ENCODE results near the gene C11orf97.
"Not testable (repeated sequence)": the region's sequence is repeated elsewhere in the genome, so short reads cannot be mapped to it uniquely, and the experiment has no call there.

C11orf97 gene

DNA sequence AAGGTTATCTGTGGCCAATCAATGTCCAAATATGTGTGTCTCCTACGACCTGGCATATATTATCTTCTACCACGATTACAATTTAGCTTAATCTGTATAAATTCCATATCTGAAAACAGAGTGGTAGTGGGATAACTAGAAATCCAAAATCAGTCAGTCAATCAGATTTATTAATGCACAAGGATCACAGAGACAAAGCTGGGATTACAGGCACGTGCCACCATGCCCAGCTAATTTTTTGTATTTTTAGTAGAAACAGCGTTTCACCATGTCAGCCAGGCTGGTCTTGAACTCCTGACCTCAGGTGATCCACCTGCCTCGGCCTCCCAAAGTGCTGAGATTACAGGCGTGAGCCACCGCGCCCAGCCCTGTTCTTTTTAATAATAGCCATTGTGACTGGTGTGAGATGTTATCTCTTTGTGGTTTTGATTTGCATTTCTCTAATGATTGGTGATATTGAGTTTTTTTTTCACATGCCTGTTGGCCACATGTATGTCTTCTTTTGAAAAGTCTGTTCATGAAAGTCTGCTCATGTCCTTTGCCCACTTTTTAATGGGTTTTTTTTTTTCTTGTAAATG is 43.6 kb downstream of the C11orf97 start:
- not testable (repeated sequence) for DNase-seq (ENCODE audit: extremely low read depth in 1 of 2, low read depth in 1 of 2)

GRCh38 chr11:94557421-94557820 is 45.2 kb downstream of the C11orf97 start:
- no peak for DNase-seq (ENCODE audit: extremely low read depth in 1 of 2, low read depth in 1 of 2)

DNA sequence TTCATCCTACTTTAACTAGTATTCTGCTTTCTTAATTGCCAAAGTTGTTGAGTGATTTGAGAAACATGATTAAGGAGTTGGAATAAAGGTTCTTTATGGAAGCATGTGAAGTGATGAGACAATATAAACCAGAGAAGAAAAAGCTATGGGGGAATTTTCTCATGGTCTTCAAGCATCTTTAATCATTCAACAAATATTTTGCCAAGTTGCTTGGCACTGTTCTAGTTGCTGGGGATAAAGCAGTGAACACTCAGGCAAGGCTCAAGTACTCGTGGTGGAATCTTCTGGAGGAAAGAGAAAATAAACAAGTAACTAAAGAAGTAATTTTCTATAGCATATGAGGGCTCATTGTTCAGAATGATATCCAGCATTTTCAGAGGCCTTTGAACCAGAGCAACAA is 45.7 kb downstream of the C11orf97 start:
- DNase-seq (ENCODE audit: extremely low read depth in 1 of 2, low read depth in 1 of 2): no peak

- no peak for DNase-seq (ENCODE audit: extremely low read depth in 1 of 2, low read depth in 1 of 2)
Observed at GRCh38 chr11:94558468-94558867, 46.2 kb downstream of the C11orf97 start.

- DNase-seq (ENCODE audit: extremely low read depth in 1 of 2, low read depth in 1 of 2): no peak
Observed at GRCh38 chr11:94558932-94559331, 46.7 kb downstream of the C11orf97 start.

DNA sequence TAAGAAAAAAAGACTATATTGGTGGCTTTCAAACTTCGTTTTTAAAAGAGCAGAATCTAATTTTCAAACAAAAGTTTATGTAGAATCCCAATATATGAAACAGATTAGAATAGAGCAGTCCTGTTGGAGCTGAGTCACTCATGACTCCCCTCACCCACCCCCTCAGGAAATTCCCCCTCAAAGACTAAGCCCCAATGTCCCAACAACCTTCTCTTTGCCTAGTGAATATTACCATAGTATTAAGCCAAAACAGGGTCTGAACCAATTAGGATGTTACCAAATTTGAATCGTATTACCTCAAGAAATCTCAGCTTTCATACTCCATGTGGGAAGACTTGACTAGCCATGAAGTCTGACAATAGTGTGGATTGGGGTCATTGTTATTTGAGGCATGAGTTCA is 47.1 kb downstream of the C11orf97 start:
- no peak for DNase-seq (ENCODE audit: extremely low read depth in 1 of 2, low read depth in 1 of 2)

- no peak for DNase-seq (ENCODE audit: extremely low read depth in 1 of 2, low read depth in 1 of 2)
Observed at GRCh38 chr11:94560834-94561233, 48.6 kb downstream of the C11orf97 start.

DNA sequence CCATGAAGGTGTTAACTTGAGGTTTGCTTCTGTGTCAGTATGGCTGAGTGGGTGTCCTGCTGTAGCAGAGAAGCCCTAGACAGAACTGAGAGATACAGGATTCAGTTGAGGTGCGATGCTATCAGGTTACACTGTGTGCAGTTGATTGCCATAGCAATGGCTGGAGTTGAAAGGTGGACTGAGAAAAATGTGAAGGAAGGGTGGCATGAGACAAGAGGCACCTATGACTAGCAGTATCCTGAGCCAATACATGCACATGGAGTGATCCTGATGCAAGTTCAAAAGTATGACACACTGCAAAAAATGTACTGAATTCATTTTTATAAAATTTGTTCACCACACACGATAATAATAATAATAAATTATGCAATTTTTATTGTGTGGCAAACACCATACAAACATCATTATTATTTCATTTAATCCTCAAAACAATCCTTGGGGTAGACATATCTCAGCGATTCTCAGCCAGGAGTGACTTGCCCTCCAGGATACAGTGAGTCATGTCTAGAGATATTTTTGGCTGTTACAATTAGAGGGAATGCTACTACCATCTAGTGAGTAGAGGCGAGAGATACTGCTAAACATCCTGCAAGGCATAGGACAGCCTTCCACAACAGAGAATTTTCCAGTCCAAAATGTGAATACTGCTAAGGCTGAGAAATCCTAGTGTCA is 51.1 kb downstream of the C11orf97 start:
- no peak for DNase-seq (ENCODE audit: extremely low read depth in 1 of 2, low read depth in 1 of 2)

GRCh38 chr11:94563848-94564467 is 51.7 kb downstream of the C11orf97 start:
- DNase-seq (ENCODE audit: extremely low read depth in 1 of 2, low read depth in 1 of 2): no peak

DNA sequence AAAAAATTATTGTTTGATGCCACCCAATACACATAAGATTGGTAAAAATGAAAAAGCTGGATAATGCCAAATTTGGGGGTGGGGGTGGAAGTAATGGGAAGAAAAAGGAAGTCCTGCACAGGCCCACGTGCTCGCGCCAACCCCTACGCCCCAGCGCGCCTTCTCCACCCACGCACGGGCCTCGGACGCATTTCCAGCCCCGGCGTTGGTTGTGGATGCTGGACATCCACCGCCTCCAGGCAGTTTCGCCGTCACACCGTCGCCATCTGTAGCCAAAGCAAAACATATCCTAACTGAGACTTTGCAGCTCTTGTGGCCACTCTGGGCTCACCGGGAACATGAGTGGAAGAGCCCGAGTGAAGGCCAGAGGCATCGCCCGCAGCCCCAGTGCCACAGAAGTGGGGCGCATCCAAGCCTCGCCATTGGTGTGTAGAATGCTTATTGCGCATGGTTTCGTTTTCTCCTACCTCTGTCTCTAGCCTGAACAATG is 55.0 kb downstream of the C11orf97 start, which contains the start of gene PIWIL4:
PIWIL4 (plus strand) TSS at position 188 of the 490 bp plus-strand sequence; CDS start at position 339, 151 bp downstream.
- no peak for DNase-seq (ENCODE audit: extremely low read depth in 1 of 2, low read depth in 1 of 2)

DNA sequence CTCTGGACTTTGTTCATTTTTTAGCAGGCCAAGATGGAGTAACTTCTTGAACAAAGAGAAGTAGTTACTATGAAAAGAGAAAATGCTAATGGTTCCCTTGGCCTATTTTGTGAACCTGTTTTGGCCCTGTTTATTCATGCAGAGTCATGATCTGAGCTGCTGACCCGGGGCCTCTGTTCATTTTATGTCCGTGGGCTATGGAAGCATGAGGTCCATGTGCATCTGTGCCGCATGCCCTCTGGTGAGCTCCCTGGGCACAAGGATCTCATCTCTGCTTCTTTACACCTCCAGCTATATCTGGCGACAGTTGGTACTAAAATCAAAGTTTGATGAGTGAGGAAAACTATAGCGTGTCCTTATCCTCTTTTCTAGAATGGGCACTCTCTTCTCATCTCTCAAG is 55.9 kb downstream of the C11orf97 start:
- DNase-seq (ENCODE audit: extremely low read depth in 1 of 2, low read depth in 1 of 2): no peak

DNA sequence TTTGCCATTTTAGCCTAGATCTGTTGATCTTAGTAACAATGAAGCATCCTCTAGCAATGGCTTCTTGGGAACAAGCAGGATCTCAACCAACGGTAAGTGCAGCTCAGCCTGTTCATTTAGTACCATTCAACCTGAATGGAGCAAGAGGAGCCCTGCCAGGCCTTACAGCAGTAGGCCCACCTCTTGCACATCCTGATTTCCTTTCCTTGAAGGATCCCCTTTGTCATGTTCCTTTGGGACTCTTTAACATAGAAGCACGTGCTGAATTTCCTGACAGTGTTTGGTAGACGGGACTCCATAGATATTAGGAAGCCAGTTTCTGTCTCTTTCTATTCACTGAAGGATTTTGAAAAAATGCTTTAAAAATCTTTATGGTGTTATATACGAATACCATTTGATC is 56.5 kb downstream of the C11orf97 start:
- no peak for DNase-seq (ENCODE audit: extremely low read depth in 1 of 2, low read depth in 1 of 2)

DNA sequence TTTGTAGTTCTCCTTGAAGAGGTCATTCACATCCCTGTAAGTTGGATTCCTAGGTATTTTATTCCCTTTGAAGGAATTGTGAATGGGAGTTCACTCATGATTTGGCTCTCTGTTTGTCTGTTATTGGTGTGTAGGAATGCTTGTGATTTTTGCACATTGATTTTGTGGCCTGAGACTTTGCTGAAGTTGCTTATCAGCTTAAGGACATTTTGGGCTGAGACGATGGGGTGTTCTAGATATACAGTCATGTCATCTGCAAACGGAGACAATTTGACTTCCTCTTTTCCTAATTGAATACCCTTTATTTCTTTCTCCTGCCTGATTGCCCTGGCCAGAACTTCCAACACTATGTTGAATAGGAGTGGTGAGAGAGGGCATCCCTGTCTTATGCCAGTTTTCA is 60.7 kb downstream of the C11orf97 start:
- DNase-seq (ENCODE audit: extremely low read depth in 1 of 2, low read depth in 1 of 2): not testable (repeated sequence)

GRCh38 chr11:94574193-94574961 is 62.1 kb downstream of the C11orf97 start:
- DNase-seq (ENCODE audit: extremely low read depth in 1 of 2, low read depth in 1 of 2): no peak

DNA sequence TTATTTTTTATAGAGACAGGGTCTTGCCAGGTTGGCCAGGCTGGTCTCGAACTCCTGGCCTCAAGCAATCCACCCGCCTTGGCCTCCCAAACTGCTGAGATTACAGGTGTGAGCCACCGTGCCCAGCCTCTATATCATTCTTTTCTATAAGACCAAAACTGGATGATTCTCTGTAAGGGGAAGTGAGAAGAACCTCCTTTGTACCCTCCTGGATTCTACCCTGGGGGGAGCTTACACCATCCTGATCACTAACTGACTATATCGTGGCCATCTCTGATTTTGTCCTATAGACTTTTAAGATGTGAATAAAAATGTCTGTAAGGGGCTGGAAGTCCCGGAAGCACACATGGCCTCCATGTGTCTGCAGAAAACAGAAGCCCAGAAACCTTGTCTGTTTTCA is 64.0 kb downstream of the C11orf97 start:
- DNase-seq (ENCODE audit: extremely low read depth in 1 of 2, low read depth in 1 of 2): no peak

GRCh38 chr11:94577841-94578240 is 65.6 kb downstream of the C11orf97 start:
- DNase-seq (ENCODE audit: extremely low read depth in 1 of 2, low read depth in 1 of 2): no peak

All from stimulated activated CD8-positive, alpha-beta memory T cell treated with anti-CD3 and anti-CD28 coated beads, Interleukin-7, amount 100 ng/mL, for 48 hours (primary cell).